Mucosa of rectum (tissue), 2 donors: ENCODE results near the gene CALY.

Experiments
- H3K27ac ChIP-seq, 2 donors: one replicate each; pipeline ENCODE4 v1.7.0; 2013; ENCODE audit warnings: inconsistent platforms in 2 of 2, low read depth in 2 of 2, low read length in 2 of 2
- H3K27me3 ChIP-seq, 2 donors: one replicate each; pipeline ENCODE4 v1.7.0; 2013; ENCODE audit warnings: low read length in 2 of 2; ENCODE audit not compliant: control insufficient read depth in 2 of 2, insufficient read depth in 2 of 2
- H3K36me3 ChIP-seq, 2 donors: one replicate each; pipeline ENCODE4 v1.7.0; 2013; ENCODE audit warnings: low read length in 2 of 2; ENCODE audit not compliant: control insufficient read depth in 2 of 2, insufficient read depth in 2 of 2
- H3K4me1 ChIP-seq, 2 donors: one replicate each; pipeline ENCODE4 v1.7.0; 2013; ENCODE audit warnings: low read length in 2 of 2, mild to moderate bottlenecking in 1 of 2; ENCODE audit not compliant: control insufficient read depth in 2 of 2, insufficient read depth in 2 of 2
- H3K4me3 ChIP-seq, 2 donors: one replicate each; pipeline ENCODE4 v1.7.0; 2013; ENCODE audit warnings: low read length in 2 of 2
- H3K9ac ChIP-seq, 2 donors: one replicate each; pipeline ENCODE4 v1.7.0; 2013; ENCODE audit warnings: low read length in 2 of 2, low read depth in 1 of 2, mild to moderate bottlenecking in 1 of 2
- H3K9me3 ChIP-seq, 2 donors: one replicate each; pipeline ENCODE4 v1.7.0; 2013; ENCODE audit warnings: low read length in 2 of 2; ENCODE audit not compliant: control insufficient read depth in 2 of 2
- donor health status: healthy.
- donor health status: Normal muscosa, but diverticular disease.

The CALY gene

DNA sequence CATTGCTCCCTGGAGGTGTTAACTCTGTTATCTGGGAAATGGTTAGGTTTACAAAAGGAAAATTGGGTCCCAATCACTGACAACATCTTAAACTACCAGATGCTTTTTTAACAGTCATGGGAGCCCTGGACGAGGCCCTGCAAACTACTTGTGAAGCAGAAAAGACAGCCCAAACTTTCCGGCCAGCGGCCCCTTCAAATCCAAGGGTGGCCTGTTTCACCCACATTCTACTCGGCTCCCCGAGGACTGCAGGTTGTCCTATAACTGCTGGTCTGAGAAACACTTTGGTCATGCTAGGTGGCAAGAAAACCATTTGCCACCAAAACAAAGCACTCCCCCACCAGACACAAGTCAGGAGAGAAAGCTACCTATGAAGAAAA, 30.6 kb downstream of the CALY start:
- H3K9me3 ChIP-seq, result no peaks in the 10 kb centered on the region
- peaks cover 9 to 15% of the 10 kb centered on the region in 2 donors for H3K36me3 ChIP-seq
- peak overlapping the region; percentile 48 to 52 for H3K27ac ChIP-seq
- peaks cover 20 to 27% of the 10 kb centered on the region in 2 donors for H3K4me1 ChIP-seq
- no peaks in the 10 kb centered on the region for H3K27me3 ChIP-seq
- no peak overlapping the region for H3K4me3 ChIP-seq
- H3K9ac ChIP-seq, result no peak overlapping the region

DNA sequence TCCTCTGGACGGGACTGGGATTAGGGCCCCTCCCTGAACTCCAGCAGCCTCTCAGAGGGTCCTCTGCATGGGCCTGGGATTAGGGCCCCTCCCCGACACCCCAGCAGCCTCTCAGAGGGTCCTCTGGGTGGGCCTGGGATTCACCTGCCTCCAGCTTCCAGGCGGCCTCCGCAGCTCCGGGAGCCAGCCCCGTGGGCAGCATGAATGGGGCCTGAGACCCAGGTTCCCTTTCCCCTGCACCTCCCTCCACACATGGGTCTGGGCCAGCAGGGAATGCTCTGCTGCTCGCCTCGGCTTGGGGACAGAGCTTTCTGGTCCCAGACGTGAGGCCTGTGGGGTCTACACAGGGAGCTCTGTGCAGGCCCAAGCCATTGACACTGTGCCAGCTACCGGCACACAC, 33.5 kb downstream of the CALY start:
- Histone ChIP-seq H3K9ac (no peak overlapping the region), H3K36me3 (peaks cover 35 to 36% of the 10 kb centered on the region in 2 donors), H3K9me3 (no peaks in the 10 kb centered on the region), H3K27ac (no peak overlapping the region), H3K4me3 (no peak overlapping the region), H3K4me1 (peaks cover 12 to 15% of the 10 kb centered on the region in 2 donors), H3K27me3 (no peaks in the 10 kb centered on the region)

DNA sequence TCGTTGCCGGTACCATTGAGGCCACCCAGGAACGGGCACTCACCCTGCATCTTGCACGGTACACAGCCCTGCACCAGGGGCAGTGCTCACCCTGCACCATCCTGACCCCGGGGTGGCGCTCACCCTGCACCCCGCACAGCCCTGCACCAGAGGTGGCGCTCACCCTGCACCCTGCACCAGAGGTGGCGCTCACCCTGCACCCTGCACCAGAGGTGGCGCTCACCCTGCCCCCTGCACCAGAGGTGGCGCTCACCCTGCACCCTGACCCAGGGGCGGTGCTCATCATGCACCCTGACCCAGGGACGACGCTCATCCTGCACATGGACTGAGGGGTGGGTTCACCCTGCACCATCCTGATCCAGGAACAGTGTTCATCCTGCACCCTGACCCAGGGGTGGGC, 34.5 kb downstream of the CALY start:
- H3K4me3 ChIP-seq, result no peak overlapping the region
- H3K27ac ChIP-seq, result no peak overlapping the region
- no peaks in the 10 kb centered on the region for H3K27me3 ChIP-seq
- H3K9me3 ChIP-seq, result no peaks in the 10 kb centered on the region
- H3K4me1 ChIP-seq, result peaks cover 6% of the 10 kb centered on the region in 2 donors
- H3K36me3 ChIP-seq, result peaks cover 45 to 46% of the 10 kb centered on the region in 2 donors
- no peak overlapping the region for H3K9ac ChIP-seq

DNA sequence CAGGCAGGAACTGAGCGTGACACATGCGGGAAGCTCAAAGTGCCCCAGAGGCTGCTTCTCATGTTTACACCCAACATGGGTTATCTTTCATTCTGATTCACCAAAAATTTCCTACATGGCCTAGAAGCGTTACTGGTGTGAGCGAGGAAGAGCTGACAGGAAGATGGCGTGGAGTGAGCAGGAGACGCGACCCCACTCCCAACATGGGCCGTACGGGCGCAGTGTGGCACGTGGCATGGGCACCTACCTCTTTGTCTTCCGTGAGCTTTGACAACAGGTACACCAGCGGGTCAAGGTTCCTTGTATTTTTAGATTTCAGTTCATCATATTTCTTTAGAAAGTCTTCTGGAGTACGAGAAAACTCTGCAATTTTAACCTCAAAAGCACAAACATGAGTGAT, 37.0 kb downstream of the CALY start:
- Histone ChIP-seq H3K27me3 (no peaks in the 10 kb centered on the region), H3K36me3 (peaks cover 64 to 65% of the 10 kb centered on the region in 2 donors)

DNA sequence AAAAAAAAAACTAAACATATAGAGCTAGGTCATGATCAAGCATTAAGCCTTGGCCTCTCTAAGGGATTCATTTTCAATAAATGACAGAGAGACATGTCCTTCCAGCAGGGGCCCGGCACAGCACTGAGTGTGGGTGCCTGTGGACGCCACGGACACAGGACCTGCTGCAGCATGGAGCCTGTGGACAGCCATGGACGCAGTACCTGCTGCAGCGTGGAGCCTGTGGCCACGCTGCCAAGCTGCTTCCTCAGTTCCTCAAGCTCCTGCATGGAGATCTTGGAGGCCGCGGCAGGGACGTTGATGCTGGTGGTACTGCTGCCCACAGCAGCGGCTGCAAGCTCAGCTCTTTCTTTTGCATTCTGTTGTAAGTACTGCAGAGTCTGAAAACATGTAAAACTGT, 37.5 kb downstream of the CALY start:
- H3K4me3 ChIP-seq, result no peak overlapping the region

More for the DNA sequence above, 37.0 kb downstream of the CALY start:
- Histone ChIP-seq H3K9me3 (no peaks in the 10 kb centered on the region), H3K9ac (no peak overlapping the region), H3K27ac (no peak overlapping the region), H3K4me1 (no peaks in the 10 kb centered on the region), H3K4me3 (no peak overlapping the region)

DNA sequence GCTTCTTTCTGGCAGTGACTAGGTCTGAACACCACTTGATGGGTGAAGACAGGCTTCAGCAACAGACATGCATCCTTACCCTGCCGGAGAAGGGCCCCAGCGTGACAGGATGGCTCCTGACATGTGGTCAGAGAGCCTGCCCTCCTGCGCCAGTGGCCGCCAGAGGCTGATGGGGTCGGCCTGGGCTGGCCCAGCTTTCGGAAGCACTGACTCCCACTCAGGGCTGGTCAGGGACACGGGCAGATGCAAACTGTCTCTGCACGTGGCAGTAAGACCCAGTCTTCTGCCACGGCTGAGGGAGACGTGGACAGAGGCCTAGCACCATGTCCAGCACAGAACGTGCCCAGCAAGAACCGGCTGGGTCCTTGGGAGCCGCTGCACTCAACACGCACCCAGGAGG, 38.2 kb downstream of the CALY start:
- peaks cover 73 to 75% of the 10 kb centered on the region in 2 donors for H3K36me3 ChIP-seq
- H3K27me3 ChIP-seq, result no peaks in the 10 kb centered on the region
- no peak overlapping the region for H3K9ac ChIP-seq
- no peak overlapping the region for H3K4me3 ChIP-seq
- H3K4me1 ChIP-seq, result no peaks in the 10 kb centered on the region
- H3K9me3 ChIP-seq, result no peaks in the 10 kb centered on the region
- no peak overlapping the region for H3K27ac ChIP-seq

More for the DNA sequence above, 37.5 kb downstream of the CALY start:
- Histone ChIP-seq H3K27ac (no peak overlapping the region), H3K27me3 (no peaks in the 10 kb centered on the region), H3K9me3 (no peaks in the 10 kb centered on the region), H3K36me3 (peaks cover 66 to 68% of the 10 kb centered on the region in 2 donors), H3K4me1 (no peaks in the 10 kb centered on the region), H3K9ac (no peak overlapping the region)

DNA sequence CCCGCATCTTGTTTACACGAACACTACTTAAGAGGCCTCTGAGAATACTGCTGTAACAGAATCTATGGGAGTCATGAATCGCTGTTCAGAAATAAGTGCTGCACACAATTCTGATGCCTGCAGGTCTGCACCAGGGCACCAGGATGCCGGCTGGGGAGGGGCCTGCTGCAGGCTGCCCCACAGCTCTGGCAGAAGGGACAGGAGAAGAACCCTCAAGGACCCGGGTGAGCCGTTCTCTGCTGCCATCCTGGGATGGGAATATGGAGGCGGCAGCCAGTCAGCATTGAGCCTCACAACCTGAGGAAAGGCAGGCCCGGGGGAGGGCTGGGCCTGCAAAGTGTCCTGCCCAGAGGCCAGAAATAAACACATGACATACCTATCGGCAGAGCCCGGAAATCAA, 39.2 kb downstream of the CALY start:
- no peak overlapping the region for H3K4me3 ChIP-seq
- H3K36me3 ChIP-seq, result peaks cover 81 to 83% of the 10 kb centered on the region in 2 donors
- no peaks in the 10 kb centered on the region for H3K27me3 ChIP-seq
- H3K4me1 ChIP-seq, result no peaks in the 10 kb centered on the region
- H3K9me3 ChIP-seq, result no peaks in the 10 kb centered on the region
- no peak overlapping the region for H3K27ac ChIP-seq
- no peak overlapping the region for H3K9ac ChIP-seq

DNA sequence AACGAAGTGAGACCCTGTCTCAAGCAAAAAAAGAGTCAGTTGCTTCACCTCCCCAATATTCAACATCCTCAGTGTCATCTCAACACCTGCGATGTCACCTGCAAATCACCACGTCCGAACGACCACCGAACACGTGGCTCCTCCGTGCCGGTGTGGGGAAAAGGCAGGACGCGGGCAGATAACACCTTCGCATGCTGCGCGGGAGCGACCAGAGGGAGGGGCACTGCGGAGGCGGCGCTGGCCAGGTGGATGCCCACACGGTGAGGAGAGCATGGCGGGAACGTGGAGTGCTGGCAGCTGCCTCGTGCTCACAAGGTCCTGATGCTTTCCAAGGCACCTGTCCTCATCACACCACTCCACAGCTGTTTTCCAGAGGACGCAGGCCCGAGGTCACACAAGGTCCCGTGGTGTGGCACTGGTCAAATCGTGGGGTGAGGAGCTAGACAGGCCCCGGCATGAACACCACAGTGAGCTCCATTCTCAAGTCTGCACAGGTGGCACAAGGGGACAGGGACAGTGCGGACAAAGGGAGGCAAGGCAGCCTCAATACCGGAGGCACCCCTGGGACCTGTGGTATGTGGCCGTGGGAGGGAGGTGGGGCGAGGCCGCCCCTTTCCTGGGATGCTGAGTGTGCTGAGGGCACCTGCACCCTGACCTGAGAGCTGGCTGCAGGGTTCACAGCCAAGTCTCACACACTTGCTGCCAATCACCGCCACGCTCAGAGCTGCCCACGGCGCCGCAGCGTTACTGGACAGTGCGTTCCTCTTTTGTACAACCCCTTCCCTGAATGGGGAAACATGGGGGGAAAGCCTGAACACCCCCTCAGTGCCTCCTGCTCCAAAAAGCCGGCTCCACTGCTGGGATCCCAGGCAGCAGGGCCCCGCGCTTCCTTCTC, 41.0 kb downstream of the CALY start:
- Histone ChIP-seq H3K9me3 (no peaks in the 10 kb centered on the region), H3K27me3 (no peaks in the 10 kb centered on the region), H3K4me1 (no peaks in the 10 kb centered on the region), H3K36me3 (peaks cover 74 to 79% of the 10 kb centered on the region in 2 donors), H3K4me3 (no peak overlapping the region), H3K27ac (no peak overlapping the region), H3K9ac (no peak overlapping the region)

DNA sequence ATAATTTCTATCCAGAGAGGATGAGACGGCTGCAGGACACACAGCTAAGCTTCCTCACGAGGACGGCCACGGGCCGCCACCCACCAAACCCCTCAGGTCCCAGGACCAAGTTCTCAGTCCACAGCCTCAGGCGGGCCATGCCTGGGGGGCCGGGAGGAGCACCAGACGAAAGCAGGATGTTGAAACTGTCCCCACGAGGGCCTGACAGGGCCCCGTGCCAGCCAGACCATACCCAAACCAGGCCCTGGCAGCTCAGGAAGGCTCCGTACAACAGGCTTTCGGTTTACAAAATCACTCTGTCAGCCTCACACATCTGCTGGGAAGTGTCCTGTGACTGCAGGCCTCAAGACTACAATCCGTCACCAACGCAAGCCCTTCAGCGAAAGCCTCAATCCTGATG, 42.5 kb downstream of the CALY start:
- H3K27ac ChIP-seq, result no peak overlapping the region
- no peaks in the 10 kb centered on the region for H3K27me3 ChIP-seq
- no peak overlapping the region for H3K9ac ChIP-seq
- no peaks in the 10 kb centered on the region for H3K4me1 ChIP-seq
- no peaks in the 10 kb centered on the region for H3K9me3 ChIP-seq
- peaks cover 71 to 76% of the 10 kb centered on the region in 2 donors for H3K36me3 ChIP-seq
- H3K4me3 ChIP-seq, result no peak overlapping the region

DNA sequence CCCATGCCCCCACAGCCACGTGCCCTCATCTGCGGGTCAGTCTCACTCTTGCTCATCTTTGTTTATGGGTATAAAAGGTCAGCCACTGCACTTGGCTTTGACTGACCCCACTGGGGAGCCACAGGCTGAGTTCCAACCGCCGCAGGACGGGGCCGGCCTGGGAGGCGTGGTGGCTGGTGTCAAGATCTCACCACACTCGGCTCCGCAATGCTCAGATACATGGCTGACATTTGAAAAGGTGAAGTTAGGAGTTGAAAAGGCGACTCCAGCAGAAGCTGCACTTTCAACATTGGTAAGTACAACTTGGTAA, 42.9 kb downstream of the CALY start:
- Histone ChIP-seq H3K36me3 (peaks cover 68 to 75% of the 10 kb centered on the region in 2 donors), H3K27ac (no peak overlapping the region), H3K9ac (no peak overlapping the region), H3K9me3 (no peaks in the 10 kb centered on the region), H3K4me3 (no peak overlapping the region), H3K27me3 (no peaks in the 10 kb centered on the region), H3K4me1 (no peaks in the 10 kb centered on the region)
